ENCODE data around the gene TOX2.
A peak's percentile ranks its signal among the peaks of the same experiment; 100 is the strongest.

The TOX2 gene

DNA sequence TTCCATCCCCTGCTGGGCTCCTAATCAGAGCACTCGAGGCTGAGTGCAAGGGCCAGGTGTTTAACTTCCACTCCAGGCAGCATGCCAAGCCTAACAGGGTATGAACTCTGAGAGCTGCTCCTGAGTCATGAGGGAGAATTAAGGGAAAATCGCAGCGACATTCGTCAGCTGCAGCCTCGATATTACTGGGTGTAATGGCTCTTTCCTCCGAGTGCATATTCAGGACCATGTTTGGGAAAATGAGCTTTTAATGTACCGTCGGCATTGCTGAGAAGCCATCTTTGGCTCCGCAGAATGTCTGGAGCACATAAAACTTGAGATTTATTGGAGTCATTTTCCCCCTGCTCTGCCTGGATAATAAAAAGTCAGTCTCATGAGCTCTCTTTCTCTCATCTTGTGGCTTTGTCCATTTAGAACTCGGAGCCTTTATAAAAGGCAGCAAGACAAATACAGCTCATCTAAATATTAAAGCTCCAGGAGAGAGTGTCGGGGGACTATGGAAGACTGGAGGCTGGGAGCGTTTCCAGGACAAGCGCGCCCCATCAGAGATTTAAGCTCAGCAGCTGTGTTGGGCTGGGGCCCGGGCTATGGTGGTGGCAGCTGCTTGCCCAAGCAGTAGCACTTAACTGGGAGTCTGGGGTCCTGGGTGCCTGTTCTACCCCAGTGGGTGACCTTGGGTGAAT is 103.7 kb downstream of the TOX2 start:
- no peaks in the 10 kb centered on the region for H3K9me3 Mint-ChIP-seq
- no peaks in the 10 kb centered on the region for H3K36me3 Mint-ChIP-seq (ENCODE audit: low read depth)
- peak overlapping the region; percentile 52 to 79 (median 72) for H3K27ac Mint-ChIP-seq
- TF ChIP-seq, protein P1, sequence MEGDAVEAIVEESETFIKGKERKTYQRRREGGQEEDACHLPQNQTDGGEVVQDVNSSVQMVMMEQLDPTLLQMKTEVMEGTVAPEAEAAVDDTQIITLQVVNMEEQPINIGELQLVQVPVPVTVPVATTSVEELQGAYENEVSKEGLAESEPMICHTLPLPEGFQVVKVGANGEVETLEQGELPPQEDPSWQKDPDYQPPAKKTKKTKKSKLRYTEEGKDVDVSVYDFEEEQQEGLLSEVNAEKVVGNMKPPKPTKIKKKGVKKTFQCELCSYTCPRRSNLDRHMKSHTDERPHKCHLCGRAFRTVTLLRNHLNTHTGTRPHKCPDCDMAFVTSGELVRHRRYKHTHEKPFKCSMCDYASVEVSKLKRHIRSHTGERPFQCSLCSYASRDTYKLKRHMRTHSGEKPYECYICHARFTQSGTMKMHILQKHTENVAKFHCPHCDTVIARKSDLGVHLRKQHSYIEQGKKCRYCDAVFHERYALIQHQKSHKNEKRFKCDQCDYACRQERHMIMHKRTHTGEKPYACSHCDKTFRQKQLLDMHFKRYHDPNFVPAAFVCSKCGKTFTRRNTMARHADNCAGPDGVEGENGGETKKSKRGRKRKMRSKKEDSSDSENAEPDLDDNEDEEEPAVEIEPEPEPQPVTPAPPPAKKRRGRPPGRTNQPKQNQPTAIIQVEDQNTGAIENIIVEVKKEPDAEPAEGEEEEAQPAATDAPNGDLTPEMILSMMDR (IDR thresholded peaks at IDR 0.05; ENCODE audit: unreplicated experiment in 3 of 3) = no peak
- H3K4me3 Mint-ChIP-seq = peak overlapping the region; percentile 22 to 30 (median 29)
- H3K27me3 Mint-ChIP-seq (ENCODE audit: low read depth) = peaks cover 72% of the 10 kb centered on the region
- peaks cover 53% of the 10 kb centered on the region for H3K4me1 Mint-ChIP-seq

DNA sequence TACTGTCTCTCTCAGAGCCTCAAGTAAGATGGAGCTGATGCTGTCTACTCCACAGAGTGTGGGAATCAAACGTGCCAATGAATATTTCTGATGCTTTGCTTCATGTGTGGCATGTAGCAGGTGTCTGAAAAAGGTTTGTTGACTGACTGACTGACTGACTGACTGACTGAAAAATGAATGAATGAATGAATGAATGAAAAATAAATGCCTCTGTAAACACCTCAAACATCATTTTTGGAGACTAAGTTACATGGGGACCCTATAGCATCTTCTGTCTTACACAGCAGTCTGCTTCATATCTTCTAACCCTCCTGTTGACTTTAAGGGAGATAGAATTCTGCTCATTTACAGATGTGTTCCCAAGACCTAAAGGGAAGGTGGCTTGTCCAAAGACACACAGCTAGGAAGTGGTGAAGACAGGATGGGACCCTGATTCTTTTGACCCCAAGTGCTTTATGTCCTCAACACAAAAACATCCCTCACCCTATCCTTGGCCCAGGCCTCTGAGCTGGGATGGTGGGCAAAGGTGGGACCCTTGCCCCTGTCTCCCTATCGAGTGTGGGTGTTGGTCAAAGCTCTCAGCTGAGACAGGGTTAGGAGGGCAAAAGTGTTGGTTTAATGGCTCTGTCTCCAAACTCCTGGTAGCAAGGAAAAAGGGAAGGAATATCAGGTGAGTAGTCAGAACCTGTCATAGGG is 104.4 kb downstream of the TOX2 start:
- peak overlapping the region in 2 of 3 experiments; percentile 6 to 12 for H3K4me3 Mint-ChIP-seq
- H3K9me3 Mint-ChIP-seq = no peaks in the 10 kb centered on the region
- peaks cover 53% of the 10 kb centered on the region for H3K4me1 Mint-ChIP-seq
- no peaks in the 10 kb centered on the region for H3K36me3 Mint-ChIP-seq (ENCODE audit: low read depth)
- H3K27ac Mint-ChIP-seq = peak overlapping the region; percentile 52 to 79 (median 72)
- H3K27me3 Mint-ChIP-seq (ENCODE audit: low read depth) = peaks cover 74% of the 10 kb centered on the region
- TF ChIP-seq, protein P1 (IDR thresholded peaks at IDR 0.05; ENCODE audit: unreplicated experiment in 3 of 3) = no peak

DNA sequence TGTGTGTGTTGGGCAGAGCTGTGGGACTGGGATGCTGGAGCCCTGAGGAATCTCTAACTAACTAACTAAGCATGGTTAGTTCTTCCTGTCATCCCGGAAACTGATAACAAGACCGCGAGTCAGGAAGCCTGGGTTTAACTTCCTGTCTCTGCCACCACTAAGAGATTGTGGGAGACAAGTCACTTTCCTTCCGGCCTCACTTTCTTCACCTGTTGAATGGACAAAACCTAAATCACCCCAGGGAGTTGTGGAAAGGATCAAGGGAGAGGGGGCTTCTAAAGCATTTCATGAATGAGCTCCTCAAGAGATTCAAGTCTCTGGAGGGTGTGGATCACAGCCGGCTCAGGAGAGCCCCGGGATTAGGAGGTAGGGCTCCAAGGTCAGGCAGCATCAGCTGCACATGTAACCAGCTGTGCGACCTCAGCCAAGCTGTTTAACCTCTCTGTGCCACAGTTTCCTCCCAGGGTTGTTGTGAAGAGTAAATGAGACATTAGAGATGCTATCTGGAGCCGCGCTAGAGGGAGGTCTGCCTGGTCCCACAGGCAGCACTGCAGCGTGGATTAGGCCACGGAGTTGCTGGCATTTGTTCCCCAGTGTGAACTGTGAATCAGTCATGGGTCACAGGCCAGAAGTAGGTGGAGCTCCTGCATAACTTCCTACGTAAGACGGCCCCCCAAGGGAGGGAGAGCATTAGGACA is 105.1 kb downstream of the TOX2 start:
- TF ChIP-seq, protein P1 (IDR thresholded peaks at IDR 0.05; ENCODE audit: unreplicated experiment in 3 of 3) = no peak
- H3K9me3 Mint-ChIP-seq = no peaks in the 10 kb centered on the region
- peaks cover 47% of the 10 kb centered on the region for H3K4me1 Mint-ChIP-seq
- H3K36me3 Mint-ChIP-seq (ENCODE audit: low read depth) = no peaks in the 10 kb centered on the region
- H3K27me3 Mint-ChIP-seq (ENCODE audit: low read depth) = peaks cover 71% of the 10 kb centered on the region
- H3K27ac Mint-ChIP-seq = no peak overlapping the region
- no peak overlapping the region for H3K4me3 Mint-ChIP-seq

DNA sequence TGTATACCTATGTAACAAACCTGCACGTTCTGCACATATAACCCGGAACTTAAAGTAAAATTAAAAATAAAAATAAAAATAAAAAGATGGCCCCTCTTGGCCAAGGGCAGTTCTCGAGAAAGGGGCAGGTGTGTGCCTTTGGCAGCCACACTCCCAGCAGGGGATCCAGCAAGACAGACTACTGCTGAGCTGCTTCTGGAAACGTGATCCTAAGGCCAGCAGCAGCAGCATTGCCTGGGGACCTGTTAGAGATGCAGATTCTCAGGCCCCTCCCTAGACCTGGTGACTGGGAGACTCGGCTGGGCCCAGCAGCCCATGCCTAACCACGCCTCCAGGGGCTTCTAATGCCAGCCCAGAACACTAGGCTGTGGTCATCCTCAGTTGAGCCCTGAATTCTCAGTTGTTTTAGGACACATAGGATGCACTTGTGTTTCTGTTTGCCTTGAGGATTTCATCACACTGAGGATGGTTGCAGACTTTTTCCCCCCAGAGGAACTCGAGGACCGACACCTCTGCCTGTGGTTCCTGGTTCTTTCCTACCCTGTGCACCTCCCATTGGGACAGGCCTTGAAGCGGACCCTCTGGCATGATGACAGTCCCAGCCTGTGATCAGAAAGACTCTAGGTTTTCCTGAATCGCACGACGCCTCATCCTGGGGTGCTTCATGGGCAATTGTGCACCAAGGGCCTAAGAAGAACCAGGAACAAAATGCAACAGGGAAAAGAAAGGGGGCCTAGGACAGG is 105.9 kb downstream of the TOX2 start:
- H3K27ac Mint-ChIP-seq = no peak overlapping the region
- TF ChIP-seq, protein P1 (IDR thresholded peaks at IDR 0.05; ENCODE audit: unreplicated experiment in 3 of 3) = no peak
- H3K4me1 Mint-ChIP-seq = peaks cover 39% of the 10 kb centered on the region
- H3K4me3 Mint-ChIP-seq = no peak overlapping the region
- peaks cover 63% of the 10 kb centered on the region for H3K27me3 Mint-ChIP-seq (ENCODE audit: low read depth)
- H3K9me3 Mint-ChIP-seq = no peaks in the 10 kb centered on the region
- H3K36me3 Mint-ChIP-seq (ENCODE audit: low read depth) = no peaks in the 10 kb centered on the region

DNA sequence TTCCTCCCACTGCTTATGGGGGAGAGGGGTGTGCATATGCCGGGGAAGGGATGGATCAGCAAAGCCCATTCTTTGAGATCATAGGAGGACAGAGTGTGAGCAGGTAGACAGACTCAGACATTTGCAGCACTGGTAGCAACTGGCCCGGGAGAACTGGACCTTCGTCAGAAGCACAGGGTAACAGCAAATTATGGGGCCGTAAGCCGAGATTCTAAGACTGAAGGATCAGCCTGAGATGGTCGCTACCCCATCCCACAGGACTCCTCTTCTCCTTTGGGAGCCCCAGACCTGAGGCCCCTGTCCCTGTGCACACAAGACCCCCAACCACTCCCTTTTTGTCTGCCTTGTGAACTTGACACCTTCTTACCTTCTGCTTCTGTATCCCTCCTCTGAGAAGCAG is 106.5 kb downstream of the TOX2 start:
- TF ChIP-seq, protein P1 (IDR thresholded peaks at IDR 0.05; ENCODE audit: unreplicated experiment in 3 of 3) = no peak

More for the DNA sequence above, 106.5 kb downstream of the TOX2 start:
- H3K4me3 Mint-ChIP-seq = no peak overlapping the region
- no peaks in the 10 kb centered on the region for H3K9me3 Mint-ChIP-seq
- peaks cover 36% of the 10 kb centered on the region for H3K4me1 Mint-ChIP-seq
- H3K36me3 Mint-ChIP-seq (ENCODE audit: low read depth) = no peaks in the 10 kb centered on the region
- peaks cover 58% of the 10 kb centered on the region for H3K27me3 Mint-ChIP-seq (ENCODE audit: low read depth)
- H3K27ac Mint-ChIP-seq = no peak overlapping the region
